Uterus (tissue), 4 donors: ENCODE measurements around the gene PHPT1. TPM values are rescaled to one million over a fixed set of nuclear protein-coding genes. Genes with fewer than 3 reads are reported as not detected.

ENCODE experiments used
- DNase-seq, 2 donors: peaks; one replicate each; pipeline ENCODE4 v3.0.0-alpha.2; 2019 to 2020
- H3K27ac ChIP-seq, 2 donors: fragments of 200-600 bp; sonication (generic); 1 replicate in 1 of 2; 2 replicates in 1 of 2; pipeline ENCODE4 v1.5.1; 2016 to 2018
- H3K27me3 ChIP-seq, 2 donors: fragments of 200-600 bp; sonication (generic); one replicate each; pipeline ENCODE4 v1.5.1; 2018 to 2019; ENCODE audit warnings: control low read depth in 1 of 2
- H3K36me3 ChIP-seq, 2 donors: fragments of 200-600 bp; sonication (generic); one replicate each; pipeline ENCODE4 v1.5.1; 2019; ENCODE audit warnings: control low read depth in 1 of 2
- H3K4me1 ChIP-seq, 2 donors: fragments of 200-600 bp; sonication (generic); one replicate each; pipeline ENCODE4 v1.5.1; 2018 to 2019; ENCODE audit warnings: control low read depth in 1 of 2
- H3K4me3 ChIP-seq, 2 donors: fragments of 200-600 bp; sonication (generic); 1 replicate in 1 of 2; 2 replicates in 1 of 2; pipeline ENCODE4 v1.5.1; 2018 to 2019; ENCODE audit warnings: mild to moderate bottlenecking in 1 of 2
- H3K9me3 ChIP-seq, 2 donors: fragments of 200-600 bp; sonication (generic); one replicate each; pipeline ENCODE4 v1.5.1; 2019; ENCODE audit warnings: control low read depth in 1 of 2
- POLR2A ChIP-seq, 2 donors: fragments of 450-650 bp; IDR thresholded peaks; one replicate each; pipeline ENCODE4 v1.6.1; 2016; ENCODE audit warnings: antibody characterized with exemption in 2 of 2, mild to moderate bottlenecking in 1 of 2, moderate library complexity in 1 of 2
- intact Hi-C: fragments of 100-400 bp; cut with DNase I; formaldehyde crosslinking; loops from one replicate; pipeline ENCODE4 v1.15.1; 2023; ENCODE audit warnings: low total_unique reads
- total RNA-seq, 4 donors: library from RNA; depleted of rRNA in 3 of 4; stranded (reverse); fragments of >200 nt in 3 of 4; gene quantifications; one replicate each; pipeline versions ENCODE4 v1.1.0 to v1.2.4, GENCODE V29; 2014 to 2023
- TF ChIP-seq, protein P1 (sequence below), 4 experiments: fragments of 200-600 bp in 2 of 4; fragments of 450-650 bp in 2 of 4; sonication (generic) in 2 of 4; IDR thresholded peaks; one replicate each; pipeline ENCODE4 v1.5.1; 2016 to 2019; ENCODE audit warnings: antibody characterized with exemption in 4 of 4, mild to moderate bottlenecking in 2 of 4, moderate library complexity in 1 of 4
- donor health status: DM: yes; HTN: yes; CAD: no.

Gene PHPT1
- total RNA-seq, 4 donors from 2014 or later, result 12.4 to 55.5 (median 31.4) TPM

GRCh38 chr9:136848393-136849037 lies 694 bp upstream of the PHPT1 start:
- H3K36me3 ChIP-seq, result no peaks in the 10 kb centered on the region
- intact Hi-C loops, result no loop called here
- TF ChIP-seq, protein P1, sequence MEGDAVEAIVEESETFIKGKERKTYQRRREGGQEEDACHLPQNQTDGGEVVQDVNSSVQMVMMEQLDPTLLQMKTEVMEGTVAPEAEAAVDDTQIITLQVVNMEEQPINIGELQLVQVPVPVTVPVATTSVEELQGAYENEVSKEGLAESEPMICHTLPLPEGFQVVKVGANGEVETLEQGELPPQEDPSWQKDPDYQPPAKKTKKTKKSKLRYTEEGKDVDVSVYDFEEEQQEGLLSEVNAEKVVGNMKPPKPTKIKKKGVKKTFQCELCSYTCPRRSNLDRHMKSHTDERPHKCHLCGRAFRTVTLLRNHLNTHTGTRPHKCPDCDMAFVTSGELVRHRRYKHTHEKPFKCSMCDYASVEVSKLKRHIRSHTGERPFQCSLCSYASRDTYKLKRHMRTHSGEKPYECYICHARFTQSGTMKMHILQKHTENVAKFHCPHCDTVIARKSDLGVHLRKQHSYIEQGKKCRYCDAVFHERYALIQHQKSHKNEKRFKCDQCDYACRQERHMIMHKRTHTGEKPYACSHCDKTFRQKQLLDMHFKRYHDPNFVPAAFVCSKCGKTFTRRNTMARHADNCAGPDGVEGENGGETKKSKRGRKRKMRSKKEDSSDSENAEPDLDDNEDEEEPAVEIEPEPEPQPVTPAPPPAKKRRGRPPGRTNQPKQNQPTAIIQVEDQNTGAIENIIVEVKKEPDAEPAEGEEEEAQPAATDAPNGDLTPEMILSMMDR (IDR thresholded peaks at IDR 0.05), result no peak
- TF ChIP-seq POLR2A (IDR thresholded peaks at IDR 0.05), result no peak
- peak overlapping the region; percentile 81 to 90 for H3K27ac ChIP-seq
- peak overlapping the region; percentile 54 to 85 for H3K4me3 ChIP-seq
- peaks cover 7 to 33% of the 10 kb centered on the region in 2 donors for H3K27me3 ChIP-seq
- DNase-seq, result no peak
- peaks cover 5 to 36% of the 10 kb centered on the region in 2 donors for H3K4me1 ChIP-seq
- no peaks in the 10 kb centered on the region for H3K9me3 ChIP-seq

DNA sequence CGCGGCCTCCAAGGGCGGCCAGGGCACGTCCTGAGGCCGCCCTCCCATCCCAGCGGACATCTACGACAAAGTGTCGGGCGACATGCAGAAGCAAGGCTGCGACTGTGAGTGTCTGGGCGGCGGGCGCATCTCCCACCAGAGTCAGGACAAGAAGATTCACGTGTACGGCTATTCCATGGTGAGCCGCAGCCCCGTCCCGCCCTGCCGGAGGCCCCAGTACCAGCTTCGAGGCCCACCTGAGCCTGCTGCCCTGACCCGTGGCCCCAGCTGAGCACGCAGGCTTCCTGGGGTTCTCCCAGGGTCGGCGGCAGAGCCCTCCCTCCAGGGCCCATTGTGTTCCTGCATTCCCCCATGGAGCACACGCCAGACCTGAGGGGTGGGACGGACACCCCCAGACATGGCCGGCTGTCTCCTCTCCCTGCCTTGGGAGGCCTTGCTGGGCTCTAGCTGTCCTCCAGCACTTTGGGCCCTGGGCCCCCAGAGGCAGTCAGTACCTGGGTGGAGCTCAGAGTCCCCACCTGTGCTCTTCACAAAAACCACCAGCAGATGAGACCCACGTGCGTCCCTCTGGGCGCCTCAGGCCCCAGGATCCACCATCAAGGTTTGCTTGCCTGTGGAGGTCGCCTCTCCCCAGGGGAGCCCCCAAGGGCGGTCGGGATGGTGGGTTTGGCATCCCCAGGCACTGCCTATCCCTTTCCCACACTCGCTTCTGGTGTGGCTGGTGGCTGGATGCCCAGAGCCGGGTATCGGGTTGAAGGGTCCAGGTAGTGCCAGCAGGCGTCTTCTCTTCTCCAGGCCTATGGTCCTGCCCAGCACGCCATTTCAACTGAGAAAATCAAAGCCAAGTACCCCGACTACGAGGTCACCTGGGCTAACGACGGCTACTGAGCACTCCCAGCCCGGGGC lies 1.0 kb downstream of the PHPT1 start:
- Histone ChIP-seq H3K4me1 (peaks cover 5 to 28% of the 10 kb centered on the region in 2 donors), H3K27ac (peak overlapping the region; percentile 81 to 90), H3K9me3 (no peaks in the 10 kb centered on the region), H3K27me3 (peaks cover 5 to 27% of the 10 kb centered on the region in 2 donors), H3K4me3 (peak overlapping the region; percentile 54 to 85), H3K36me3 (no peaks in the 10 kb centered on the region)
- intact Hi-C loops, result no loop called here
- TF ChIP-seq POLR2A (IDR thresholded peaks at IDR 0.05), result no peak
- TF ChIP-seq, protein P1 (IDR thresholded peaks at IDR 0.05), result no peak
- no peak for DNase-seq

GRCh38 chr9:136850866-136851775 lies 1.9 kb downstream of the PHPT1 start:
- no peak for TF ChIP-seq POLR2A (IDR thresholded peaks at IDR 0.05)
- TF ChIP-seq, protein P1 (IDR thresholded peaks at IDR 0.05), result no peak
- Histone ChIP-seq H3K27ac (no peak overlapping the region), H3K4me1 (peaks cover 5 to 24% of the 10 kb centered on the region in 2 donors), H3K9me3 (no peaks in the 10 kb centered on the region), H3K4me3 (no peak overlapping the region), H3K27me3 (peaks cover 0 to 23% of the 10 kb centered on the region in 2 donors), H3K36me3 (no peaks in the 10 kb centered on the region)
- DNase-seq, result no peak
- intact Hi-C loops, result no loop called here

- Histone ChIP-seq H3K27me3 (peaks cover 0 to 14% of the 10 kb centered on the region in 2 donors), H3K9me3 (no peaks in the 10 kb centered on the region), H3K27ac (no peak within 1 kb of the TSS), H3K4me1 (peaks cover 5 to 14% of the 10 kb centered on the region in 2 donors), H3K4me3 (no peak within 1 kb of the TSS), H3K36me3 (no peaks in the 10 kb centered on the region)
- intact Hi-C loops, result no loop called here
- no peak for DNase-seq
- TF ChIP-seq POLR2A (IDR thresholded peaks at IDR 0.05), result no peak
- TF ChIP-seq, protein P1 (IDR thresholded peaks at IDR 0.05), result no peak
Measured at GRCh38 chr9:136851941-136852663, 2.9 kb downstream of the PHPT1 start, which contains the start of gene MAMDC4. TSS of gene MAMDC4 (plus strand) at chr9:136852346. CDS start at chr9:136852417, 71 bp downstream.
